ENCODE measurements around the gene INPP4B.
"Not testable (repeated sequence)": the region's sequence is repeated elsewhere in the genome, so short reads cannot be mapped to it uniquely, and the experiment has no call there.

Gene INPP4B

GRCh38 chr4:142803879-142804278 is 42.2 kb downstream of the INPP4B start:
- H3K36me3 Mint-ChIP-seq, H3K27ac Mint-ChIP-seq, H3K4me3 Mint-ChIP-seq, H3K27me3 Mint-ChIP-seq, H3K9me3 Mint-ChIP-seq: not testable (repeated sequence)
- H3K4me1 Mint-ChIP-seq = peaks cover 17% of the 10 kb centered on the region

- Mint-ChIP-seq H3K9me3 (peaks cover 7% of the 10 kb centered on the region), H3K27me3 (peaks cover 1% of the 10 kb centered on the region), H3K36me3 (peaks cover 7% of the 10 kb centered on the region), H3K4me3 (no peak overlapping the region), H3K4me1 (peaks cover 17% of the 10 kb centered on the region), H3K27ac (no peak overlapping the region)
These were observed 44.1 kb downstream of the INPP4B start for GRCh38 chr4:142801966-142802365.

- Mint-ChIP-seq H3K4me1 (no peaks in the 10 kb centered on the region), H3K36me3 (peaks cover 6% of the 10 kb centered on the region), H3K27me3 (no peaks in the 10 kb centered on the region), H3K4me3 (no peak overlapping the region), H3K9me3 (no peaks in the 10 kb centered on the region), H3K27ac (no peak overlapping the region)
These were observed 65.0 kb downstream of the INPP4B start for GRCh38 chr4:142781114-142781513.

- no peaks in the 10 kb centered on the region for H3K27me3 Mint-ChIP-seq
- H3K36me3 Mint-ChIP-seq = peaks cover 2% of the 10 kb centered on the region
- no peak overlapping the region for H3K4me3 Mint-ChIP-seq
- no peaks in the 10 kb centered on the region for H3K4me1 Mint-ChIP-seq
- no peaks in the 10 kb centered on the region for H3K9me3 Mint-ChIP-seq
- no peak overlapping the region for H3K27ac Mint-ChIP-seq
These were observed 67.2 kb downstream of the INPP4B start for GRCh38 chr4:142778900-142779299.

GRCh38 chr4:142778430-142778829 is 67.7 kb downstream of the INPP4B start:
- H3K27me3 Mint-ChIP-seq = no peaks in the 10 kb centered on the region
- H3K27ac Mint-ChIP-seq = peak overlapping the region; percentile 9
- no peaks in the 10 kb centered on the region for H3K9me3 Mint-ChIP-seq
- no peaks in the 10 kb centered on the region for H3K4me1 Mint-ChIP-seq
- H3K36me3 Mint-ChIP-seq = peaks cover 2% of the 10 kb centered on the region
- H3K4me3 Mint-ChIP-seq = no peak overlapping the region

GRCh38 chr4:142777045-142777743 is 68.9 kb downstream of the INPP4B start:
- Mint-ChIP-seq H3K4me1 (no peaks in the 10 kb centered on the region), H3K36me3 (peaks cover 2% of the 10 kb centered on the region), H3K9me3 (no peaks in the 10 kb centered on the region), H3K4me3 (no peak overlapping the region), H3K27ac (no peak overlapping the region), H3K27me3 (no peaks in the 10 kb centered on the region)

- no peak overlapping the region for H3K4me3 Mint-ChIP-seq
- H3K9me3 Mint-ChIP-seq = no peaks in the 10 kb centered on the region
- peaks cover 5% of the 10 kb centered on the region for H3K36me3 Mint-ChIP-seq
- H3K27me3 Mint-ChIP-seq = no peaks in the 10 kb centered on the region
- H3K4me1 Mint-ChIP-seq = no peaks in the 10 kb centered on the region
- H3K27ac Mint-ChIP-seq = no peak overlapping the region
These were observed 70.1 kb downstream of the INPP4B start for GRCh38 chr4:142776026-142776425.

GRCh38 chr4:142773505-142773904 is 72.6 kb downstream of the INPP4B start:
- Mint-ChIP-seq H3K4me1 (peaks cover 4% of the 10 kb centered on the region), H3K27ac (no peak overlapping the region), H3K4me3 (no peak overlapping the region)

GRCh38 chr4:142762280-142762679 is 83.8 kb downstream of the INPP4B start:
- H3K36me3 Mint-ChIP-seq = no peaks in the 10 kb centered on the region

More at GRCh38 chr4:142773505-142773904, 72.6 kb downstream of the INPP4B start:
- H3K9me3 Mint-ChIP-seq = peaks cover 6% of the 10 kb centered on the region
- H3K36me3 Mint-ChIP-seq = peaks cover 5% of the 10 kb centered on the region
- H3K27me3 Mint-ChIP-seq = no peaks in the 10 kb centered on the region

GRCh38 chr4:142752202-142752786 is 93.8 kb downstream of the INPP4B start:
- Mint-ChIP-seq H3K27ac (no peak overlapping the region), H3K4me3 (no peak overlapping the region), H3K36me3 (no peaks in the 10 kb centered on the region), H3K27me3 (no peaks in the 10 kb centered on the region), H3K4me1 (no peaks in the 10 kb centered on the region), H3K9me3 (no peaks in the 10 kb centered on the region)

More at GRCh38 chr4:142762280-142762679, 83.8 kb downstream of the INPP4B start:
- H3K27me3 Mint-ChIP-seq = no peaks in the 10 kb centered on the region
- no peak overlapping the region for H3K4me3 Mint-ChIP-seq
- peaks cover 4% of the 10 kb centered on the region for H3K4me1 Mint-ChIP-seq
- H3K9me3 Mint-ChIP-seq = no peaks in the 10 kb centered on the region
- H3K27ac Mint-ChIP-seq = no peak overlapping the region

GRCh38 chr4:142743121-142743825 is 102.8 kb downstream of the INPP4B start:
- no peak overlapping the region for H3K4me3 Mint-ChIP-seq
- no peaks in the 10 kb centered on the region for H3K4me1 Mint-ChIP-seq
- H3K9me3 Mint-ChIP-seq = peaks cover 21% of the 10 kb centered on the region
- no peak overlapping the region for H3K27ac Mint-ChIP-seq
- peaks cover 13% of the 10 kb centered on the region for H3K36me3 Mint-ChIP-seq
- no peaks in the 10 kb centered on the region for H3K27me3 Mint-ChIP-seq

GRCh38 chr4:142741995-142742394 is 104.1 kb downstream of the INPP4B start:
- Mint-ChIP-seq H3K27me3 (no peaks in the 10 kb centered on the region), H3K4me3 (no peak overlapping the region), H3K27ac (no peak overlapping the region), H3K4me1 (no peaks in the 10 kb centered on the region), H3K36me3 (peaks cover 13% of the 10 kb centered on the region), H3K9me3 (peaks cover 21% of the 10 kb centered on the region)

GRCh38 chr4:142728233-142728632 is 117.9 kb downstream of the INPP4B start:
- Mint-ChIP-seq H3K27me3 (no peaks in the 10 kb centered on the region), H3K4me3 (no peak overlapping the region), H3K4me1 (peaks cover 9% of the 10 kb centered on the region), H3K9me3 (no peaks in the 10 kb centered on the region), H3K27ac (no peak overlapping the region), H3K36me3 (no peaks in the 10 kb centered on the region)

GRCh38 chr4:142727149-142727548 is 119.0 kb downstream of the INPP4B start:
- H3K9me3 Mint-ChIP-seq = no peaks in the 10 kb centered on the region
- H3K4me3 Mint-ChIP-seq = no peak overlapping the region
- no peaks in the 10 kb centered on the region for H3K27me3 Mint-ChIP-seq
- peaks cover 11% of the 10 kb centered on the region for H3K4me1 Mint-ChIP-seq
- H3K27ac Mint-ChIP-seq = no peak overlapping the region
- H3K36me3 Mint-ChIP-seq = no peaks in the 10 kb centered on the region

- no peak overlapping the region for H3K27ac Mint-ChIP-seq
- no peaks in the 10 kb centered on the region for H3K36me3 Mint-ChIP-seq
- H3K9me3 Mint-ChIP-seq = no peaks in the 10 kb centered on the region
- H3K4me1 Mint-ChIP-seq = peaks cover 14% of the 10 kb centered on the region
- H3K27me3 Mint-ChIP-seq = no peaks in the 10 kb centered on the region
- no peak overlapping the region for H3K4me3 Mint-ChIP-seq
These were observed 120.2 kb downstream of the INPP4B start for GRCh38 chr4:142725886-142726285.

- peaks cover 8% of the 10 kb centered on the region for H3K9me3 Mint-ChIP-seq
- H3K36me3 Mint-ChIP-seq = peaks cover 8% of the 10 kb centered on the region
- no peak overlapping the region for H3K4me3 Mint-ChIP-seq
- H3K27ac Mint-ChIP-seq = no peak overlapping the region
- H3K27me3 Mint-ChIP-seq = no peaks in the 10 kb centered on the region
- H3K4me1 Mint-ChIP-seq = peaks cover 33% of the 10 kb centered on the region
These were observed 124.9 kb downstream of the INPP4B start for GRCh38 chr4:142721187-142721586.

Data from activated naive CD4-positive, alpha-beta T cell treated with anti-CD3 and anti-CD28 coated beads, Interleukin-2, amount 50 U/mL, for 24 hours (primary cell).